ENCODE measurements around the gene CDKAL1.
A peak's percentile ranks its signal among the peaks of the same experiment; 100 is the strongest.
"Not testable (repeated sequence)": the region's sequence is repeated elsewhere in the genome, so short reads cannot be mapped to it uniquely, and the experiment has no call there.

Gene CDKAL1

GRCh38 chr6:21193790-21194475 is 659.7 kb downstream of the CDKAL1 start:
- TF ChIP-seq CTCF (conservative IDR thresholded peaks at IDR 0.05; ENCODE audit: low read length) = no peak
- no peak for TF ChIP-seq EZH2phosphoT487 (IDR thresholded peaks at IDR 0.05; ENCODE audit: borderline replicate concordance)
- Histone ChIP-seq H4K20me1 (ENCODE audit: insufficient read depth, low read length, poor library complexity, severe bottlenecking) (no peaks in the 10 kb centered on the region), H2AFZ (ENCODE audit: low read length) (no peak overlapping the region), H3F3A (ENCODE audit: low read depth) (no peaks in the 10 kb centered on the region), H3K9ac (ENCODE audit: low read depth, low read length, poor library complexity, severe bottlenecking) (no peak overlapping the region), H3K4me1 (ENCODE audit: insufficient read depth, low read length, poor library complexity, severe bottlenecking) (peaks cover 29% of the 10 kb centered on the region), H3K79me2 (ENCODE audit: insufficient read depth, low read length) (no peaks in the 10 kb centered on the region), H3K36me3 (ENCODE audit: insufficient read depth, low read length) (no peaks in the 10 kb centered on the region; the same call in 1 of the 2 replicates), H3K27me3 (ENCODE audit: insufficient read depth, low read length, poor library complexity, severe bottlenecking) (no peaks in the 10 kb centered on the region), H3K9me2 (replicated peaks; ENCODE audit: low read depth, low read length) (no peaks in the 10 kb centered on the region), H3K4me2 (ENCODE audit: low read depth, low read length, poor library complexity, severe bottlenecking) (no peak overlapping the region), H3K4me3 (ENCODE audit: low read length, poor library complexity, severe bottlenecking) (no peak overlapping the region), H3K9me3 (ENCODE audit: insufficient read depth, low read depth, low read length) (no peaks in the 10 kb centered on the region)

- not testable (repeated sequence) for H3F3A ChIP-seq (ENCODE audit: low read depth); H3K4me2 ChIP-seq (ENCODE audit: low read depth, low read length, poor library complexity, severe bottlenecking); H3K9me2 ChIP-seq (replicated peaks; ENCODE audit: low read depth, low read length); H2AFZ ChIP-seq (ENCODE audit: low read length); H3K27me3 ChIP-seq (ENCODE audit: insufficient read depth, low read length, poor library complexity, severe bottlenecking); H3K9ac ChIP-seq (ENCODE audit: low read depth, low read length, poor library complexity, severe bottlenecking); H3K36me3 ChIP-seq (ENCODE audit: insufficient read depth, low read length); H3K9me3 ChIP-seq (ENCODE audit: insufficient read depth, low read depth, low read length); H3K79me2 ChIP-seq (ENCODE audit: insufficient read depth, low read length); H4K20me1 ChIP-seq (ENCODE audit: insufficient read depth, low read length, poor library complexity, severe bottlenecking); H3K4me3 ChIP-seq (ENCODE audit: low read length, poor library complexity, severe bottlenecking)
- peaks cover 24% of the 10 kb centered on the region for H3K4me1 ChIP-seq (ENCODE audit: insufficient read depth, low read length, poor library complexity, severe bottlenecking)
Observed at GRCh38 chr6:21195301-21195700, 661.0 kb downstream of the CDKAL1 start.

- Histone ChIP-seq H3F3A (ENCODE audit: low read depth) (no peaks in the 10 kb centered on the region), H3K79me2 (ENCODE audit: insufficient read depth, low read length) (no peaks in the 10 kb centered on the region), H3K9me2 (replicated peaks; ENCODE audit: low read depth, low read length) (no peaks in the 10 kb centered on the region), H3K9me3 (ENCODE audit: insufficient read depth, low read depth, low read length) (no peaks in the 10 kb centered on the region), H3K4me1 (ENCODE audit: insufficient read depth, low read length, poor library complexity, severe bottlenecking) (peaks cover 19% of the 10 kb centered on the region), H3K4me3 (ENCODE audit: low read length, poor library complexity, severe bottlenecking) (no peak overlapping the region), H3K4me2 (ENCODE audit: low read depth, low read length, poor library complexity, severe bottlenecking) (peak overlapping the region; percentile 16), H4K20me1 (ENCODE audit: insufficient read depth, low read length, poor library complexity, severe bottlenecking) (no peaks in the 10 kb centered on the region), H3K36me3 (ENCODE audit: insufficient read depth, low read length) (peaks cover 17% of the 10 kb centered on the region; the same call in 1 of the 2 replicates), H3K27me3 (ENCODE audit: insufficient read depth, low read length, poor library complexity, severe bottlenecking) (no peaks in the 10 kb centered on the region), H2AFZ (ENCODE audit: low read length) (no peak overlapping the region), H3K9ac (ENCODE audit: low read depth, low read length, poor library complexity, severe bottlenecking) (no peak overlapping the region)
- TF ChIP-seq EZH2phosphoT487 (IDR thresholded peaks at IDR 0.05; ENCODE audit: borderline replicate concordance) = no peak
- TF ChIP-seq CTCF (conservative IDR thresholded peaks at IDR 0.05; ENCODE audit: low read length) = no peak
Observed at GRCh38 chr6:21198032-21198640, 663.9 kb downstream of the CDKAL1 start.
